Body of pancreas (tissue), 4 donors: ENCODE data around the gene ZNF70. TPM values are rescaled to one million over a fixed set of nuclear protein-coding genes. Genes with fewer than 3 reads are reported as not detected.

ENCODE experiments used
- ATAC-seq: fragments of 150-250 bp; one replicate; pipeline ENCODE4 v1.9.1; 2016
- DNase-seq, 4 donors: peaks; one replicate each; pipeline ENCODE4 v3.0.0-alpha.2; 2019
- H3K27ac ChIP-seq, 4 donors: fragments of 200-600 bp; sonication (generic); 1 replicate in 3 of 4; 2 replicates in 1 of 4; pipeline versions ENCODE4 v1.5.1 to v1.6.1; 2016 to 2019; ENCODE audit warnings: mild to moderate bottlenecking in 1 of 4, mixed read lengths in 1 of 4, moderate library complexity in 1 of 4
- H3K27me3 ChIP-seq, 2 donors: fragments of 200-600 bp; sonication (generic); one replicate each; pipeline ENCODE4 v1.6.0; 2016; ENCODE audit warnings: mild to moderate bottlenecking in 1 of 2
- H3K36me3 ChIP-seq, 2 donors: fragments of 200-600 bp; sonication (generic); replicated peaks in 1 of 2; 2 replicates each; pipeline ENCODE4 v1.5.1; 2016; ENCODE audit warnings: low read depth in 2 of 2; ENCODE audit not compliant: insufficient read depth in 1 of 2
- H3K4me1 ChIP-seq: fragments of 200-600 bp; sonication (generic); one replicate; pipeline ENCODE4 v1.6.0; 2016
- H3K4me3 ChIP-seq, 2 donors: fragments of 200-600 bp; sonication (generic); 1 replicate in 1 of 2; 2 replicates in 1 of 2; pipeline ENCODE4 v1.5.1; 2016 to 2019
- H3K9me3 ChIP-seq, 3 donors: fragments of 200-600 bp; sonication (generic); 1 replicate in 2 of 3; 2 replicates in 1 of 3; pipeline ENCODE4 v1.5.1; 2016
- CTCF ChIP-seq, 7 experiments: fragments of 450-650 bp in 4 of 7; fragments of 200-600 bp in 3 of 7; sonication (generic) in 3 of 7; IDR thresholded peaks; one replicate each; pipeline ENCODE4 v1.5.1; 2016 to 2019; ENCODE audit warnings: antibody characterized with exemption in 7 of 7
- POLR2A ChIP-seq, 3 donors: fragments of 450-650 bp; IDR thresholded peaks; one replicate each; pipeline ENCODE4 v1.6.1; 2016; ENCODE audit warnings: antibody characterized with exemption in 3 of 3, mild to moderate bottlenecking in 2 of 3
- WGBS, 2 donors: methylation state at CpG; one replicate each; pipeline ENCODE4 v1.1.5; 2017; 5-methylcytosine and 5-hydroxymethylcytosine counted together
- intact Hi-C: fragments of 100-400 bp; cut with DNase I; formaldehyde crosslinking; loops from one replicate; pipeline ENCODE4 v1.15.1; 2023
- total RNA-seq, 2 donors: library from RNA; depleted of rRNA; stranded (reverse); fragments of >200 nt; gene quantifications; one replicate each; pipeline ENCODE4 v1.1.0, GENCODE V29; 2016

ZNF70 gene
- total RNA-seq, 2 donors from 2014 or later, result 4.2 to 9.9 TPM

GRCh38 chr22:23714596-23715578 lies 36.0 kb downstream of the ZNF70 start:
- ATAC-seq (no peak), DNase-seq (no peak)
- TF ChIP-seq POLR2A (IDR thresholded peaks at IDR 0.05) (no peak), CTCF (IDR thresholded peaks at IDR 0.05) (no peak)
- peaks cover 19% of the 10 kb centered on the region for H3K4me1 ChIP-seq
- intact Hi-C loops, result no loop called here
- no peak overlapping the region for H3K27ac ChIP-seq
- no peaks in the 10 kb centered on the region for H3K9me3 ChIP-seq
- peaks cover 0 to 3% of the 10 kb centered on the region in 2 donors for H3K36me3 ChIP-seq
- no peak overlapping the region for H3K4me3 ChIP-seq
- WGBS, 2 donors, result 85 to 96% methylated on average over 4 to 17 of the region's 23 CpGs
- H3K27me3 ChIP-seq, result no peaks in the 10 kb centered on the region

GRCh38 chr22:23713696-23714595 lies 37.0 kb downstream of the ZNF70 start:
- Histone ChIP-seq H3K9me3 (no peaks in the 10 kb centered on the region), H3K4me3 (no peak overlapping the region), H3K36me3 (peaks cover 0 to 11% of the 10 kb centered on the region in 2 donors), H3K4me1 (peaks cover 19% of the 10 kb centered on the region), H3K27me3 (no peaks in the 10 kb centered on the region), H3K27ac (no peak overlapping the region)
- intact Hi-C loops, result no loop called here
- DNase-seq (no peak), ATAC-seq (no peak)
- TF ChIP-seq POLR2A (IDR thresholded peaks at IDR 0.05) (no peak), CTCF (IDR thresholded peaks at IDR 0.05) (no peak)
- 92% methylated on average over 23 to 28 of the region's 28 CpGs for WGBS, 2 donors

GRCh38 chr22:23712256-23712655 lies 38.7 kb downstream of the ZNF70 start:
- Histone ChIP-seq H3K9me3 (no peaks in the 10 kb centered on the region), H3K27me3 (no peaks in the 10 kb centered on the region), H3K36me3 (peaks cover 0 to 14% of the 10 kb centered on the region in 2 donors), H3K27ac (no peak overlapping the region), H3K4me1 (peaks cover 15% of the 10 kb centered on the region), H3K4me3 (no peak overlapping the region)
- ATAC-seq (no peak), DNase-seq (no peak)
- TF ChIP-seq CTCF (IDR thresholded peaks at IDR 0.05), result no peak
- no peak for TF ChIP-seq POLR2A (IDR thresholded peaks at IDR 0.05)
- intact Hi-C loops, result no loop called here
- 89 to 91% methylated on average over 11 to 12 of the region's 12 CpGs for WGBS, 2 donors

GRCh38 chr22:23709107-23709506 lies 41.8 kb downstream of the ZNF70 start:
- no peak overlapping the region for H3K4me3 ChIP-seq
- no peaks in the 10 kb centered on the region for H3K4me1 ChIP-seq
- intact Hi-C loops, result no loop called here
- TF ChIP-seq POLR2A (IDR thresholded peaks at IDR 0.05) (no peak), CTCF (IDR thresholded peaks at IDR 0.05) (no peak)
- H3K36me3 ChIP-seq, result peaks cover 0 to 36% of the 10 kb centered on the region in 2 donors
- no peak for DNase-seq
- no peak overlapping the region for H3K27ac ChIP-seq
- WGBS, 2 donors, result 89 to 90% methylated on average over 2 of the region's 2 CpGs
- no peaks in the 10 kb centered on the region for H3K27me3 ChIP-seq
- H3K9me3 ChIP-seq, result no peaks in the 10 kb centered on the region
- ATAC-seq, result no peak
